Measurements from ENCODE around the gene CCR6.
"Not testable (repeated sequence)": the region's sequence is repeated elsewhere in the genome, so short reads cannot be mapped to it uniquely, and the experiment has no call there.

The CCR6 gene

GRCh38 chr6:167154895-167155294 lies 32.0 kb downstream of the CCR6 start:
- DNase-seq = no peak
- in situ Hi-C loops (cut with HindIII; ENCODE audit: low pct_ligation_motif_present, low pct_unique_long_range_greater_than_20kb, low sequenced_read_pairs) = no loop called here

DNA sequence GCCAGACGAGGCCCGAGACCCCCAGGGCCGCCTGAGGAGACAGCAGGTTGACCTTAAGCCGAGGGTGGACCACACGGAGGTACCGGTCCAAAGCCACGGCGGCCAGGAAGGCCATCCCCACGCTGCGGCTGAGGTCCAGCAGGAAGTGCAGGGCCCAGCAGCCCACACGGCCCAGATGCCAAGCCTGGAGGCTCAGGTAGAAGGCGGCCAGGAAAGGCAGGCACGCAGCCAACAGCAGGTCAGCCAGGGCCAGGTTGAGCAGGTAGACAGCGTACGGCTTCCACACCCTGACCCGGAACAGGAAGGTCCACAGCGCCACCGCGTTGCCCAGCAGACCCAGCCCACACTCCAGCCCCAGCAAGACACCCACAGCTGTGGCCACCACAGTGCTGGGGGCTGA lies 34.5 kb downstream of the CCR6 start:
- DNase-seq = no peak
- in situ Hi-C loops (cut with HindIII; ENCODE audit: low pct_ligation_motif_present, low pct_unique_long_range_greater_than_20kb, low sequenced_read_pairs) = no loop called here

GRCh38 chr6:167157863-167158262 lies 35.0 kb downstream of the CCR6 start, which contains the start of gene GPR31:
Gene GPR31 (minus strand): TSS chr6:167157980. CDS start chr6:167157831, 149 bp downstream.
- no peak for DNase-seq
- in situ Hi-C loops (cut with HindIII; ENCODE audit: low pct_ligation_motif_present, low pct_unique_long_range_greater_than_20kb, low sequenced_read_pairs) = no loop called here

GRCh38 chr6:167161851-167162467 lies 39.1 kb downstream of the CCR6 start:
- DNase-seq = no peak
- in situ Hi-C loops (cut with HindIII; ENCODE audit: low pct_ligation_motif_present, low pct_unique_long_range_greater_than_20kb, low sequenced_read_pairs) = no loop called here

- in situ Hi-C loops (cut with HindIII; ENCODE audit: low pct_ligation_motif_present, low pct_unique_long_range_greater_than_20kb, low sequenced_read_pairs) = no loop called here
- no peak for DNase-seq
Observed at GRCh38 chr6:167162591-167162990, 39.7 kb downstream of the CCR6 start.

- no peak for DNase-seq
Observed at GRCh38 chr6:167163476-167164011, 40.6 kb downstream of the CCR6 start.

DNA sequence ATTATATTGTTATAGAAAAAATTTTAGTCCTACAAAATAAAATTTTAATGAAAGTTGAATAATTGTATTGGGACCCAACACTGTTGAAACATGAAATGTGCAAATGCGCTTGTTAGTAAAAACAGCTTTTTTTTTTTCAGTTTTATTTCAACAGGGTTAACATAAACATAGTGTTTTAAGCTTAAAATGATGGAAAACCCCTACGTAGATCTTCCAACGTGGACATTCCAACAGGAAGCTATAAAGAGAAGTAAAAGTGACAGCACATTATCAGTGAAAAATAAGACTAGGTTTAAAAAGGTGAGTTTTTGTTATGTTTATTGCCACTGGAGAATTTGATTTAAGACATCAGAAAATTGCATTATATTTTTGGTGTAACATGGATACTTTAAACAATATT lies 41.4 kb downstream of the CCR6 start:
- in situ Hi-C loops (cut with HindIII; ENCODE audit: low pct_ligation_motif_present, low pct_unique_long_range_greater_than_20kb, low sequenced_read_pairs) = no loop called here
- DNase-seq = no peak

More at GRCh38 chr6:167163476-167164011, 40.6 kb downstream of the CCR6 start:
- in situ Hi-C loops (cut with HindIII; ENCODE audit: low pct_ligation_motif_present, low pct_unique_long_range_greater_than_20kb, low sequenced_read_pairs) = no loop called here

GRCh38 chr6:167165858-167166471 lies 43.1 kb downstream of the CCR6 start:
- no peak for DNase-seq
- in situ Hi-C loops (cut with HindIII; ENCODE audit: low pct_ligation_motif_present, low pct_unique_long_range_greater_than_20kb, low sequenced_read_pairs) = no loop called here

- in situ Hi-C loops (cut with HindIII; ENCODE audit: low pct_ligation_motif_present, low pct_unique_long_range_greater_than_20kb, low sequenced_read_pairs); DNase-seq: not testable (repeated sequence)
Observed at GRCh38 chr6:167167699-167168098, 44.8 kb downstream of the CCR6 start.

GRCh38 chr6:167168296-167168695 lies 45.4 kb downstream of the CCR6 start:
- DNase-seq; in situ Hi-C loops (cut with HindIII; ENCODE audit: low pct_ligation_motif_present, low pct_unique_long_range_greater_than_20kb, low sequenced_read_pairs): not testable (repeated sequence)

DNA sequence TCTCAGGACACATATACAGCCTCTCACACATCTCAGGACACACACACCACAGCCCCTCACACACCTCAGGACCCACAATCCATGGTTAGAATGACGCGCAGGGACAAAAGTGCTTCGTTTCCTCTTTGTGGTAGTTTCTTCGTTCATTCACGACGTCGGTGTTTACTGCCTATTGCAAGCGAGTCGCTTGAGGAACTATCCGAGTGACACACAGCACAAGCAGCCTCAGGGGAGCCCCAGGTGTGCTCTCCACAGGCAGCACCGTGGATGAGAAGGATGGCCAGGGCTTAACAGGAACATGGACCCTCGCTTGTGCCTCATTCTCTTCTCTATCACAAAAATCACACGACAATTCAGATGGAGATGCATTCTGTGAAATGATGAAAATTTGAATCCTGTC lies 47.0 kb downstream of the CCR6 start:
- DNase-seq; in situ Hi-C loops (cut with HindIII; ENCODE audit: low pct_ligation_motif_present, low pct_unique_long_range_greater_than_20kb, low sequenced_read_pairs): not testable (repeated sequence)

GRCh38 chr6:167171300-167171699 lies 48.4 kb downstream of the CCR6 start:
- DNase-seq; in situ Hi-C loops (cut with HindIII; ENCODE audit: low pct_ligation_motif_present, low pct_unique_long_range_greater_than_20kb, low sequenced_read_pairs): not testable (repeated sequence)

- DNase-seq; in situ Hi-C loops (cut with HindIII; ENCODE audit: low pct_ligation_motif_present, low pct_unique_long_range_greater_than_20kb, low sequenced_read_pairs): not testable (repeated sequence)
Observed at GRCh38 chr6:167172011-167172410, 49.1 kb downstream of the CCR6 start.

DNA sequence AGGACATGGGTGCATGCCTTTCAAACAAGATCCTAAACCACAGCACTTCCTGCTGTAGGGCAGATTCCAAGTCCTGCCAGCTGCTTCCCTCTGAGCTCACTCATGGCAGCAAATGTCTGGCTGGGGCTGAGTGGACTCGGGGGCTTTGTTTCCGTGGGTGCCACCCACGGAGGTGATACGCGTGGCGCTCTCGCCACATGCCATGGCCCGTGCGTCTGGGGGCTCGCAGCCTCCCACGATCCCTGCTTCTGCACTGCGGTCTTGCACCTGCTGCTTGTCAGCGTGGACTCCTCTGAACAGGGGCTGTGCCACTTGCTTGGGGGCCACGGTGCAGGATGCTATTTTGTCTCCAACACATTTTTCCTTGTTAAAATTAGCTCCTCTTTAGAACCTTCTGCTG lies 54.4 kb downstream of the CCR6 start:
- in situ Hi-C loops (cut with HindIII; ENCODE audit: low pct_ligation_motif_present, low pct_unique_long_range_greater_than_20kb, low sequenced_read_pairs); DNase-seq: not testable (repeated sequence)

- DNase-seq; in situ Hi-C loops (cut with HindIII; ENCODE audit: low pct_ligation_motif_present, low pct_unique_long_range_greater_than_20kb, low sequenced_read_pairs): not testable (repeated sequence)
Observed at GRCh38 chr6:167178896-167179655, 56.2 kb downstream of the CCR6 start.

DNA sequence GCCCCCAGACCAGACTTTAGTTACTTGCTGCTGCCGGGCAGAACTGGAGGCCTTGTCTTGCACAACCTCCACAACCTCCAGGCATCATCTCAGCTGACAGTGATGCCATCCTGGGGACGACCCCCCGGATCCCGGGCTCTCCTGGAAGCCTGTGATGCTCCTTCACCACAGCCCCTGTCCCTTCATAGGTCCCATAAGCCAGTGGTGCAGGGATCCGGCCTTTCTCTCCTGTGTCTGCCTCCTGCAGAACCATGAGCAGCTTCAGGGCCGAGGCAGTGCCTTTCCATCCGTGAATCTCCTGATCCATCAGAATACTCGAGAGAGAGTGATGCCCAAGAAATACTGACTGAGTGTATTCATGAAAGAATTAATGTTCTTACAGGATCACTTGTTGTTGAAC lies 57.2 kb downstream of the CCR6 start:
- DNase-seq; in situ Hi-C loops (cut with HindIII; ENCODE audit: low pct_ligation_motif_present, low pct_unique_long_range_greater_than_20kb, low sequenced_read_pairs): not testable (repeated sequence)

- in situ Hi-C loops (cut with HindIII; ENCODE audit: low pct_ligation_motif_present, low pct_unique_long_range_greater_than_20kb, low sequenced_read_pairs); DNase-seq: not testable (repeated sequence)
Observed at GRCh38 chr6:167181351-167181750, 58.5 kb downstream of the CCR6 start.

DNA sequence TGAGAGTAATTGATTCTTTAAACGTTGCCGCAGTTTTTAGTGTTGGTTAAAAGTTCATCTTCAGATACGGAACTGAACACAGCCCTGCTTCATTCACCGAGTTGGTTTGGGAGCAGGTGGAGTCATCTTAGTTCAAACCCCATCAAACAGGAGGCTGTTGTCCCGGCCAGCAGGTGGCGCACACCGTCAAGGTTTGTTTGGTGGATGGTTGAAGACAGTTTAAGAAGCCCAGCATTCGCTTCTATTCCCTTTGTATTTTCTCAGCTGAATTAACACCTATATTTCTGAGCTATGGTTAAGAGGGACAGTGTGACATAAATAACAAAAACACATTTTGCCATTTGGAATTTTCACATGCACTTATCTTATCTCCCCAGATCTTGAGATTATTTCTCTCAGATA lies 60.0 kb downstream of the CCR6 start:
- not testable (repeated sequence) for DNase-seq

GRCh38 chr6:167185101-167185500 lies 62.2 kb downstream of the CCR6 start:
- in situ Hi-C loops (cut with HindIII; ENCODE audit: low pct_ligation_motif_present, low pct_unique_long_range_greater_than_20kb, low sequenced_read_pairs); DNase-seq: not testable (repeated sequence)

More for the DNA sequence above, 60.0 kb downstream of the CCR6 start:
- in situ Hi-C loops (cut with HindIII; ENCODE audit: low pct_ligation_motif_present, low pct_unique_long_range_greater_than_20kb, low sequenced_read_pairs) = not testable (repeated sequence)

Measured in ACHN (cell line).